DOHH2 (cell line): ENCODE measurements around the gene SPACA6.

Source experiments
- EZH2phosphoT487 ChIP-seq: fragments of 200-600 bp; sonication (generic); IDR thresholded peaks from 2 replicates; pipeline ENCODE4 v1.6.1; 2017; ENCODE audit warnings: borderline replicate concordance, mild to moderate bottlenecking, antibody characterized with exemption, low read length, moderate library complexity, mixed read lengths
- TF ChIP-seq, protein P1 (sequence below): fragments of 200-600 bp; sonication (generic); IDR thresholded peaks from one replicate; pipeline ENCODE4 v1.5.1; 2014; ENCODE audit warnings: antibody characterized with exemption, mild to moderate bottlenecking, low read depth, low read length; ENCODE audit not compliant: poor library complexity, severe bottlenecking

DNA sequence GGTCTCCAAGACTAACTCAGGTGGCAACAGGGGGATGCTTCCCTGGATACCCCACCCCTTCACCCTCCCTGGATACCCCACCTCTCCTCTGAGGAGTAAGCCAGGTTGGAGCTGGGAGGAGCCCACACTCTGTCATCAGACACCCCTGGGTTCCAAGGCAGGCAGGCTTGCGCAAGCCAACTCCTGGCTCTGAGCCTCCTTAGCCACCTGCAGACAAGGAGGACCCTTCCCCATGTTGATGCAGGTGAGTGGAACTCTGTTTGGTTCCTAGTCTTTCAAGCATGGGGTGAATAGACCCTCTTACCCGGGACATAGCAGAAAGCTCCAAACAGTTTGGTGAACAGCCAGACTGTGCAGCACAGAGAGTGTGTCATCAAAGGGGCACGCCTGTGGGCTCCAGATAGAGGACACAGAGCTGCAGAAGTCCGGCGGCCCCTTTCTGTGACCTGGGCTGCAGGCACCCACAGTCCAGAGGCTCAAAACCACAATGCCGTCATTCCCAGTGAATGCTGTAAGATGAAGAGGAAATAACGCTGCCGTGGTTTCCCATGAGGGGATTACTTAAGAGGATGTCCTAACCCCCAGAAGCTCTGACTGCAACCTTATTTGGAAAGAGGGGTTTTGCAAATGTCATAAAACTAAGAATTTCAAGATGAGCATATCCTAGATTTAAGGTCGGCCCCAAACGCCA, 42.8 kb downstream of the SPACA6 start:
- TF ChIP-seq, protein P1, sequence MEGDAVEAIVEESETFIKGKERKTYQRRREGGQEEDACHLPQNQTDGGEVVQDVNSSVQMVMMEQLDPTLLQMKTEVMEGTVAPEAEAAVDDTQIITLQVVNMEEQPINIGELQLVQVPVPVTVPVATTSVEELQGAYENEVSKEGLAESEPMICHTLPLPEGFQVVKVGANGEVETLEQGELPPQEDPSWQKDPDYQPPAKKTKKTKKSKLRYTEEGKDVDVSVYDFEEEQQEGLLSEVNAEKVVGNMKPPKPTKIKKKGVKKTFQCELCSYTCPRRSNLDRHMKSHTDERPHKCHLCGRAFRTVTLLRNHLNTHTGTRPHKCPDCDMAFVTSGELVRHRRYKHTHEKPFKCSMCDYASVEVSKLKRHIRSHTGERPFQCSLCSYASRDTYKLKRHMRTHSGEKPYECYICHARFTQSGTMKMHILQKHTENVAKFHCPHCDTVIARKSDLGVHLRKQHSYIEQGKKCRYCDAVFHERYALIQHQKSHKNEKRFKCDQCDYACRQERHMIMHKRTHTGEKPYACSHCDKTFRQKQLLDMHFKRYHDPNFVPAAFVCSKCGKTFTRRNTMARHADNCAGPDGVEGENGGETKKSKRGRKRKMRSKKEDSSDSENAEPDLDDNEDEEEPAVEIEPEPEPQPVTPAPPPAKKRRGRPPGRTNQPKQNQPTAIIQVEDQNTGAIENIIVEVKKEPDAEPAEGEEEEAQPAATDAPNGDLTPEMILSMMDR, result no peak
- no peak for TF ChIP-seq EZH2phosphoT487
